Measurements from ENCODE around the gene MLYCD. TPM values are rescaled to one million over a fixed set of nuclear protein-coding genes. Genes with fewer than 3 reads are reported as not detected.

Gene MLYCD
- total and polyA plus RNA-seq, 2 experiments from 2014 or later = 3.2 to 7.2 TPM

DNA sequence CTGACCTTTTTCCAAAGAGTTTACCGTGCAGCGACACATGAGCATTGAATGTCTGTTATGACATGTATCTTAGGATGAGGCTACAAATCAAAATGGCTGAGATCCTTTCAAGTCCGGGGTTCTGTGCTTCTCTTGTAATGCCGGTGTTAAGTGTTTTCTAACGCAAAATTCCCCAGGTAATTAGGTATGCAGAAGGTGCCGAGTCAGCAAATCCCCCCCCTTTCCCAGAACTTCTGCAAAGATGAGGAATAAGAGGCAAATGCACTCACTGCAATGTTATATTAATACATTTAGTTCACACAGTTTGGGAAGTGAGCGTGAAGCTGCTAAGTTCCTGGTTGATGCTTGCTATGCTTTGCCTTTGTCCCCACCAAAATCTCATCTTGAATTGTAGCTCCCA is 36.3 kb upstream of the MLYCD start:
- TF ChIP-seq CREB1 (CRISPR knock-in tag; IDR thresholded peaks at IDR 0.05; ENCODE audit: low read depth) (no peak), ZNF114 (CRISPR knock-in tag; IDR thresholded peaks at IDR 0.05) (no peak), NANOG (IDR thresholded peaks at IDR 0.05; ENCODE audit: borderline replicate concordance) (no peak), ZNF331 (CRISPR knock-in tag; IDR thresholded peaks at IDR 0.05; ENCODE audit: low read depth) (no peak), JUNB (IDR thresholded peaks at IDR 0.05; ENCODE audit: unreplicated experiment) (no peak)
- TF ChIP-seq, protein P1, sequence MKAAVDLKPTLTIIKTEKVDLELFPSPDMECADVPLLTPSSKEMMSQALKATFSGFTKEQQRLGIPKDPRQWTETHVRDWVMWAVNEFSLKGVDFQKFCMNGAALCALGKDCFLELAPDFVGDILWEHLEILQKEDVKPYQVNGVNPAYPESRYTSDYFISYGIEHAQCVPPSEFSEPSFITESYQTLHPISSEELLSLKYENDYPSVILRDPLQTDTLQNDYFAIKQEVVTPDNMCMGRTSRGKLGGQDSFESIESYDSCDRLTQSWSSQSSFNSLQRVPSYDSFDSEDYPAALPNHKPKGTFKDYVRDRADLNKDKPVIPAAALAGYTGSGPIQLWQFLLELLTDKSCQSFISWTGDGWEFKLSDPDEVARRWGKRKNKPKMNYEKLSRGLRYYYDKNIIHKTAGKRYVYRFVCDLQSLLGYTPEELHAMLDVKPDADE (IDR thresholded peaks at IDR 0.05) = no peak
- H3K4me1 ChIP-seq (ENCODE audit: insufficient read depth) = peaks cover 9% of the 10 kb centered on the region; the same call in 1 of the 2 replicates
- no peak overlapping the region for H3K4me3 Mint-ChIP-seq
- H3F3A ChIP-seq (replicated peaks; ENCODE audit: low read depth) = no peaks in the 10 kb centered on the region
- H3K27ac Mint-ChIP-seq = no peak overlapping the region
- H3K36me3 ChIP-seq (ENCODE audit: insufficient read depth) = no peaks in the 10 kb centered on the region
- no peaks in the 10 kb centered on the region for H4K20me1 ChIP-seq (replicated peaks; ENCODE audit: insufficient read depth)
- H3K9me2 ChIP-seq (ENCODE audit: insufficient read depth) = peaks cover 6% of the 10 kb centered on the region; the same call in 1 of the 2 replicates
- peaks cover 12% of the 10 kb centered on the region for H3K4me1 Mint-ChIP-seq
- peaks cover 3% of the 10 kb centered on the region for H3K27me3 Mint-ChIP-seq (ENCODE audit: insufficient read depth, low read depth, poor library complexity)
- H3K79me2 ChIP-seq (replicated peaks; ENCODE audit: insufficient read depth) = no peaks in the 10 kb centered on the region
- no peaks in the 10 kb centered on the region; the same call in 2 of the 3 replicates for H3K36me3 Mint-ChIP-seq (ENCODE audit: low read depth)
- no peak overlapping the region for H2AFZ ChIP-seq
- no peaks in the 10 kb centered on the region for H3K27me3 ChIP-seq (ENCODE audit: insufficient read depth)
- DNase-seq (ENCODE audit: low spot score) = no peak
- H3K4me2 ChIP-seq = no peak overlapping the region
- H3K27ac ChIP-seq (ENCODE audit: low read depth) = no peak overlapping the region
- no peak for ATAC-seq
- H3K4me3 ChIP-seq = no peak overlapping the region
- peaks cover 3% of the 10 kb centered on the region; the same call in 1 of the 3 replicates for H3K9me3 Mint-ChIP-seq

DNA sequence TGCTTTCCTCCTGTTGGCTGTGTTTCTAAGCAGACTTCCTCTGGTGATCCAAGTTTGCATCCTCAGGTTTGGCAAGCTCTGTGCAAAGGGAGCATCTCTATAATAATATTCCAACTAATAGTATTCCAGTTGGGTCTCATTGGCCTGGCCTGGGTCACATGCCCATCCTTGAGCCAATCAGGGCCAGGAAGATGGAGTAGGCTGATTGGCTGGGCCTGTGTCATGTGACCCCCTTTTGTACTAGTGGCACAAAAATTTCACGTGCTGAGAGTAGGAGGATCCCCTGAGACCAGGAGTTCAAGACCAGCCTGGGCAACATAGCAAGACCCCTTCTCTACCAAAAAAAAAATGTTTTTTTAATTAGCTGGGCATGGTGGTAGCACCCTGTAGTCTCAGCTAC is 35.2 kb upstream of the MLYCD start:
- ATAC-seq = no peak
- TF ChIP-seq, protein P2, sequence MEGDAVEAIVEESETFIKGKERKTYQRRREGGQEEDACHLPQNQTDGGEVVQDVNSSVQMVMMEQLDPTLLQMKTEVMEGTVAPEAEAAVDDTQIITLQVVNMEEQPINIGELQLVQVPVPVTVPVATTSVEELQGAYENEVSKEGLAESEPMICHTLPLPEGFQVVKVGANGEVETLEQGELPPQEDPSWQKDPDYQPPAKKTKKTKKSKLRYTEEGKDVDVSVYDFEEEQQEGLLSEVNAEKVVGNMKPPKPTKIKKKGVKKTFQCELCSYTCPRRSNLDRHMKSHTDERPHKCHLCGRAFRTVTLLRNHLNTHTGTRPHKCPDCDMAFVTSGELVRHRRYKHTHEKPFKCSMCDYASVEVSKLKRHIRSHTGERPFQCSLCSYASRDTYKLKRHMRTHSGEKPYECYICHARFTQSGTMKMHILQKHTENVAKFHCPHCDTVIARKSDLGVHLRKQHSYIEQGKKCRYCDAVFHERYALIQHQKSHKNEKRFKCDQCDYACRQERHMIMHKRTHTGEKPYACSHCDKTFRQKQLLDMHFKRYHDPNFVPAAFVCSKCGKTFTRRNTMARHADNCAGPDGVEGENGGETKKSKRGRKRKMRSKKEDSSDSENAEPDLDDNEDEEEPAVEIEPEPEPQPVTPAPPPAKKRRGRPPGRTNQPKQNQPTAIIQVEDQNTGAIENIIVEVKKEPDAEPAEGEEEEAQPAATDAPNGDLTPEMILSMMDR (conservative IDR thresholded peaks at IDR 0.05; ENCODE audit: low read depth in 2 of 2) = no peak
- TF ChIP-seq STAT1 (IDR thresholded peaks at IDR 0.05; ENCODE audit: unreplicated experiment) (no peak), ZNF114 (CRISPR knock-in tag; IDR thresholded peaks at IDR 0.05) (no peak), EZH2phosphoT487 (IDR thresholded peaks at IDR 0.05; ENCODE audit: unreplicated experiment) (no peak), JUNB (IDR thresholded peaks at IDR 0.05; ENCODE audit: unreplicated experiment) (no peak), ZNF331 (CRISPR knock-in tag; IDR thresholded peaks at IDR 0.05; ENCODE audit: low read depth) (no peak), NANOG (IDR thresholded peaks at IDR 0.05; ENCODE audit: borderline replicate concordance) (no peak), EZH2 (IDR thresholded peaks at IDR 0.05; ENCODE audit: low read depth, unreplicated experiment) (no peak)
- TF ChIP-seq, protein P3, sequence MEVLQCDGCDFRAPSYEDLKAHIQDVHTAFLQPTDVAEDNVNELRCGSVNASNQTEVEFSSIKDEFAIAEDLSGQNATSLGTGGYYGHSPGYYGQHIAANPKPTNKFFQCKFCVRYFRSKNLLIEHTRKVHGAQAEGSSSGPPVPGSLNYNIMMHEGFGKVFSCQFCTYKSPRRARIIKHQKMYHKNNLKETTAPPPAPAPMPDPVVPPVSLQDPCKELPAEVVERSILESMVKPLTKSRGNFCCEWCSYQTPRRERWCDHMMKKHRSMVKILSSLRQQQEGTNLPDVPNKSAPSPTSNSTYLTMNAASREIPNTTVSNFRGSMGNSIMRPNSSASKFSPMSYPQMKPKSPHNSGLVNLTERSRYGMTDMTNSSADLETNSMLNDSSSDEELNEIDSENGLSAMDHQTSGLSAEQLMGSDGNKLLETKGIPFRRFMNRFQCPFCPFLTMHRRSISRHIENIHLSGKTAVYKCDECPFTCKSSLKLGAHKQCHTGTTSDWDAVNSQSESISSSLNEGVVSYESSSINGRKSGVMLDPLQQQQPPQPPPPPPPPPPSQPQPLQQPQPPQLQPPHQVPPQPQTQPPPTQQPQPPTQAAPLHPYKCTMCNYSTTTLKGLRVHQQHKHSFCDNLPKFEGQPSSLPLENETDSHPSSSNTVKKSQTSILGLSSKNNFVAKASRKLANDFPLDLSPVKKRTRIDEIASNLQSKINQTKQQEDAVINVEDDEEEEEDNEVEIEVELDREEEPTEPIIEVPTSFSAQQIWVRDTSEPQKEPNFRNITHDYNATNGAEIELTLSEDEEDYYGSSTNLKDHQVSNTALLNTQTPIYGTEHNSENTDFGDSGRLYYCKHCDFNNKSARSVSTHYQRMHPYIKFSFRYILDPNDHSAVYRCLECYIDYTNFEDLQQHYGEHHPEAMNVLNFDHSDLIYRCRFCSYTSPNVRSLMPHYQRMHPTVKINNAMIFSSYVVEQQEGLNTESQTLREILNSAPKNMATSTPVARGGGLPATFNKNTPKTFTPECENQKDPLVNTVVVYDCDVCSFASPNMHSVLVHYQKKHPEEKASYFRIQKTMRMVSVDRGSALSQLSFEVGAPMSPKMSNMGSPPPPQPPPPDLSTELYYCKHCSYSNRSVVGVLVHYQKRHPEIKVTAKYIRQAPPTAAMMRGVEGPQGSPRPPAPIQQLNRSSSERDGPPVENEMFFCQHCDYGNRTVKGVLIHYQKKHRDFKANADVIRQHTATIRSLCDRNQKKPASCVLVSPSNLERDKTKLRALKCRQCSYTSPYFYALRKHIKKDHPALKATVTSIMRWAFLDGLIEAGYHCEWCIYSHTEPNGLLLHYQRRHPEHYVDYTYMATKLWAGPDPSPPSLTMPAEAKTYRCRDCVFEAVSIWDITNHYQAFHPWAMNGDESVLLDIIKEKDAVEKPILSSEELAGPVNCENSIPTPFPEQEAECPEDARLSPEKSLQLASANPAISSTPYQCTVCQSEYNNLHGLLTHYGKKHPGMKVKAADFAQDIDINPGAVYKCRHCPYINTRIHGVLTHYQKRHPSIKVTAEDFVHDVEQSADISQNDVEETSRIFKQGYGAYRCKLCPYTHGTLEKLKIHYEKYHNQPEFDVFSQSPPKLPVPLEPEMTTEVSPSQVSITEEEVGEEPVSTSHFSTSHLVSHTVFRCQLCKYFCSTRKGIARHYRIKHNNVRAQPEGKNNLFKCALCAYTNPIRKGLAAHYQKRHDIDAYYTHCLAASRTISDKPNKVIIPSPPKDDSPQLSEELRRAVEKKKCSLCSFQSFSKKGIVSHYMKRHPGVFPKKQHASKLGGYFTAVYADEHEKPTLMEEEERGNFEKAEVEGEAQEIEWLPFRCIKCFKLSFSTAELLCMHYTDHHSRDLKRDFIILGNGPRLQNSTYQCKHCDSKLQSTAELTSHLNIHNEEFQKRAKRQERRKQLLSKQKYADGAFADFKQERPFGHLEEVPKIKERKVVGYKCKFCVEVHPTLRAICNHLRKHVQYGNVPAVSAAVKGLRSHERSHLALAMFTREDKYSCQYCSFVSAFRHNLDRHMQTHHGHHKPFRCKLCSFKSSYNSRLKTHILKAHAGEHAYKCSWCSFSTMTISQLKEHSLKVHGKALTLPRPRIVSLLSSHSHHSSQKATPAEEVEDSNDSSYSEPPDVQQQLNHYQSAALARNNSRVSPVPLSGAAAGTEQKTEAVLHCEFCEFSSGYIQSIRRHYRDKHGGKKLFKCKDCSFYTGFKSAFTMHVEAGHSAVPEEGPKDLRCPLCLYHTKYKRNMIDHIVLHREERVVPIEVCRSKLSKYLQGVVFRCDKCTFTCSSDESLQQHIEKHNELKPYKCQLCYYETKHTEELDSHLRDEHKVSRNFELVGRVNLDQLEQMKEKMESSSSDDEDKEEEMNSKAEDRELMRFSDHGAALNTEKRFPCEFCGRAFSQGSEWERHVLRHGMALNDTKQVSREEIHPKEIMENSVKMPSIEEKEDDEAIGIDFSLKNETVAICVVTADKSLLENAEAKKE (CRISPR knock-in tag; IDR thresholded peaks at IDR 0.05) = no peak
- TF ChIP-seq, protein P1 (IDR thresholded peaks at IDR 0.05) = no peak

More for the DNA sequence above, 35.2 kb upstream of the MLYCD start:
- DNase-seq (ENCODE audit: low spot score) = no peak
- H3K27ac ChIP-seq (ENCODE audit: low read depth) = no peak overlapping the region
- H3K9me3 Mint-ChIP-seq = peaks cover 3% of the 10 kb centered on the region; the same call in 1 of the 3 replicates
- H3K36me3 Mint-ChIP-seq (ENCODE audit: low read depth) = no peaks in the 10 kb centered on the region; the same call in 2 of the 3 replicates
- peaks cover 9% of the 10 kb centered on the region; the same call in 1 of the 2 replicates for H3K4me1 ChIP-seq (ENCODE audit: insufficient read depth)
- no peaks in the 10 kb centered on the region for H4K20me1 ChIP-seq (replicated peaks; ENCODE audit: insufficient read depth)
- H3F3A ChIP-seq (replicated peaks; ENCODE audit: low read depth) = no peaks in the 10 kb centered on the region
- peaks cover 5% of the 10 kb centered on the region; the same call in 1 of the 2 replicates for H3K9me2 ChIP-seq (ENCODE audit: insufficient read depth)
- H3K27me3 ChIP-seq (ENCODE audit: insufficient read depth) = no peaks in the 10 kb centered on the region
- peaks cover 10% of the 10 kb centered on the region for H3K4me1 Mint-ChIP-seq
- H3K27ac Mint-ChIP-seq = no peak overlapping the region
- H3K4me3 ChIP-seq = no peak overlapping the region
- no peaks in the 10 kb centered on the region for H3K79me2 ChIP-seq (replicated peaks; ENCODE audit: insufficient read depth)
- no peaks in the 10 kb centered on the region for H3K36me3 ChIP-seq (ENCODE audit: insufficient read depth)
- no peak overlapping the region for H3K4me3 Mint-ChIP-seq
- peaks cover 3% of the 10 kb centered on the region for H3K27me3 Mint-ChIP-seq (ENCODE audit: insufficient read depth, low read depth, poor library complexity)
- H3K4me2 ChIP-seq = no peak overlapping the region
- H2AFZ ChIP-seq = no peak overlapping the region

Data from GM23338 (cell line).